ENCODE data around the gene LYPD5.

GRCh38 chr19:43777163-43777695 lies 25.0 kb downstream of the LYPD5 start:
- no peak for TF ChIP-seq CTCF (IDR thresholded peaks at IDR 0.05 in 8 of 11, conservative IDR thresholded peaks at IDR 0.05 in 3 of 11)
- TF ChIP-seq POLR2A (IDR thresholded peaks at IDR 0.05): no peak

All from spleen (tissue), 7 donors.